Measurements from ENCODE around the gene POU1F1. TPM values are rescaled to one million over a fixed set of nuclear protein-coding genes. Genes with fewer than 3 reads are reported as not detected.
A peak's percentile ranks its signal among the peaks of the same experiment; 100 is the strongest.

The POU1F1 gene
- polyA plus RNA-seq, 1 of the 3 experiments (the other 2 are of a cell fraction) = not detected

DNA sequence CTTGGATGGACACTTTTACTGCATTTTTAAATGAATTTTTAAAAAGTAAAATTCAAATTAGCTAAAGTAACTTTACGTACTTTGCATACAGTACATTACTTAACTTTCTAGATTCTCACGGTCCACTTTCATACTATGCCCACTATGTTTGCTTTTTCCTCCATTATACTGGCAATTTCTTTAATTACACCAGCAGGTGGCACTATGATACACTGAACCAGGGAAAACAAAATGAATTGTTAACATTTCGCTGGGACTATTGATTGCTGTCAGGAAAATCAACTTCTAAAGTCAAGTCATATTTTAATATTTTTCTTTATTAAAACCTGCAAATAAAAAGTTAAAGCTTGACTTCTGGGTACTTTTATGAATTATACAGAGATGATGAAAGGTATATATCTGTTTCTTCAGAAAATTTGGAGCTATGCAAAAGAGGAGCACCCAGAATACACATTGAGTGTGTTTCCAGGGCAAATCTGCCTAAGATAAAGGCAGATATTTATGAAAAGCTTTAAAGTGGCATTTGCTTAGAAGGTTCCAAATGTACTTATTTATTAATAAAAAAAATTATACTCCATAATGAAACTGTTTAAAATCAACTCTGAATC, 21.8 kb upstream of the POU1F1 start:
- DNase-seq = peak; percentile 36
- 18% methylated on average over 3 of the region's 3 CpGs for WGBS (ENCODE audit: low lambda C conversion rate)
- POLR2A ChIA-PET = no interaction called here
- Histone ChIP-seq H3K9ac (no peak overlapping the region), H3K27me3 (ENCODE audit: insufficient read depth) (peaks cover 23% of the 10 kb centered on the region), H2AFZ (ENCODE audit: low read depth) (no peak overlapping the region), H3K9me2 (no peaks in the 10 kb centered on the region; the same call in 1 of the 2 replicates), H3F3A (replicated peaks; ENCODE audit: insufficient read depth) (peaks cover 4% of the 10 kb centered on the region), H3K4me2 (no peak overlapping the region), H3K9me3 (no peaks in the 10 kb centered on the region), H4K20me1 (ENCODE audit: insufficient read depth) (no peaks in the 10 kb centered on the region), H3K4me1 (ENCODE audit: control insufficient read depth in 1 of 2, insufficient read depth in 2 of 2, low read depth in 1 of 2, low read length in 1 of 2) (peaks cover 0 to 6% of the 10 kb centered on the region in 2 experiments; a peak in 1 of 4 replicates), H3K4me3 (ENCODE audit: low read depth in 2 of 2, low read length in 1 of 2) (no peak overlapping the region; a peak in 1 of 4 replicates), H3K36me3 (replicated peaks in 1 of 2; ENCODE audit: control insufficient read depth in 1 of 2, insufficient read depth in 2 of 2, low read length in 1 of 2) (no peaks in the 10 kb centered on the region), H3K79me2 (ENCODE audit: insufficient read depth) (no peaks in the 10 kb centered on the region), H3K27ac (ENCODE audit: low read depth in 2 of 2, low read length in 1 of 2) (no peak overlapping the region)
- CTCF ChIA-PET = interaction anchor here (0.6 to 2.2 kb wide), 28 partner anchors 11 to 715 kb away, joined by 3 to 18 read pairs (median 4); partner anchors contain the start of gene CHMP2B
- TF ChIP-seq RFX5 (IDR thresholded peaks at IDR 0.05; ENCODE audit: low read length) (no peak), RAD21 (IDR thresholded peaks at IDR 0.05; ENCODE audit: low read length) (peak; percentile 70), SMC3 (IDR thresholded peaks at IDR 0.05; ENCODE audit: low read depth, low read length) (peak; percentile 51), POLR2AphosphoS5 (IDR thresholded peaks at IDR 0.05; ENCODE audit: low read depth, low read length) (no peak), FOXM1 (IDR thresholded peaks at IDR 0.05; ENCODE audit: low read depth) (no peak), JUND (IDR thresholded peaks at IDR 0.05) (no peak)
- TF ChIP-seq, protein P1, sequence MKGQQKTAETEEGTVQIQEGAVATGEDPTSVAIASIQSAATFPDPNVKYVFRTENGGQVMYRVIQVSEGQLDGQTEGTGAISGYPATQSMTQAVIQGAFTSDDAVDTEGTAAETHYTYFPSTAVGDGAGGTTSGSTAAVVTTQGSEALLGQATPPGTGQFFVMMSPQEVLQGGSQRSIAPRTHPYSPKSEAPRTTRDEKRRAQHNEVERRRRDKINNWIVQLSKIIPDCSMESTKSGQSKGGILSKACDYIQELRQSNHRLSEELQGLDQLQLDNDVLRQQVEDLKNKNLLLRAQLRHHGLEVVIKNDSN (IDR thresholded peaks at IDR 0.05; ENCODE audit: borderline replicate concordance, low read depth) = no peak
- TF ChIP-seq, protein P2, sequence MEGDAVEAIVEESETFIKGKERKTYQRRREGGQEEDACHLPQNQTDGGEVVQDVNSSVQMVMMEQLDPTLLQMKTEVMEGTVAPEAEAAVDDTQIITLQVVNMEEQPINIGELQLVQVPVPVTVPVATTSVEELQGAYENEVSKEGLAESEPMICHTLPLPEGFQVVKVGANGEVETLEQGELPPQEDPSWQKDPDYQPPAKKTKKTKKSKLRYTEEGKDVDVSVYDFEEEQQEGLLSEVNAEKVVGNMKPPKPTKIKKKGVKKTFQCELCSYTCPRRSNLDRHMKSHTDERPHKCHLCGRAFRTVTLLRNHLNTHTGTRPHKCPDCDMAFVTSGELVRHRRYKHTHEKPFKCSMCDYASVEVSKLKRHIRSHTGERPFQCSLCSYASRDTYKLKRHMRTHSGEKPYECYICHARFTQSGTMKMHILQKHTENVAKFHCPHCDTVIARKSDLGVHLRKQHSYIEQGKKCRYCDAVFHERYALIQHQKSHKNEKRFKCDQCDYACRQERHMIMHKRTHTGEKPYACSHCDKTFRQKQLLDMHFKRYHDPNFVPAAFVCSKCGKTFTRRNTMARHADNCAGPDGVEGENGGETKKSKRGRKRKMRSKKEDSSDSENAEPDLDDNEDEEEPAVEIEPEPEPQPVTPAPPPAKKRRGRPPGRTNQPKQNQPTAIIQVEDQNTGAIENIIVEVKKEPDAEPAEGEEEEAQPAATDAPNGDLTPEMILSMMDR (IDR thresholded peaks at IDR 0.05) = peak; percentile 83

DNA sequence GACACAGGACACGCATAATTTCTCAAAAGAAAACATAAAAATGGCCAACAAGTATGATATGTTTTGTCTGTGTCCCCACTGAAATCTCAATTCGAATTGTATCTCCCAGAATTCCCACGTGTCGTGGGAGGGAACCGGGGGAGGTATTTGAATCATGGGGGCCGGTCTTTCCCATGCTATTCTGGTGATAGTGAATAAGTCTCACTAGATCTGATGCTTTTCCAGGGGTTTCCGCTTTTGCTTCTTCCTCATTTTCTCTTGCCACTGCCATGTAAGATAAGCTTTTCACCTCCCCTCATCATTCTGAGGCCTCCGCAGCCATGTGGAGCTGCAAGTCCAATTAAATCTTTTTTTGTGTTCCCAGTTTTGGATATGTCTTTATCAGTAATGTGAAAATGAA, 12.1 kb upstream of the POU1F1 start:
- CTCF ChIA-PET = interaction anchor here (3.9 kb wide), 1 partner anchor 29 kb away, joined by 17 read pairs; no protein-coding TSS in a partner anchor
- 25% methylated on average over 8 of the region's 8 CpGs for WGBS (ENCODE audit: low lambda C conversion rate)
- Histone ChIP-seq H4K20me1 (ENCODE audit: insufficient read depth) (no peaks in the 10 kb centered on the region), H3K79me2 (ENCODE audit: insufficient read depth) (no peaks in the 10 kb centered on the region), H3K9me3 (no peaks in the 10 kb centered on the region), H3K9ac (no peak overlapping the region), H3F3A (replicated peaks; ENCODE audit: insufficient read depth) (no peaks in the 10 kb centered on the region), H3K4me3 (ENCODE audit: low read depth in 2 of 2, low read length in 1 of 2) (no peak overlapping the region), H3K27ac (ENCODE audit: low read depth in 2 of 2, low read length in 1 of 2) (no peak overlapping the region), H3K4me2 (no peak overlapping the region), H3K4me1 (ENCODE audit: control insufficient read depth in 1 of 2, insufficient read depth in 2 of 2, low read depth in 1 of 2, low read length in 1 of 2) (no peaks in the 10 kb centered on the region), H3K9me2 (no peaks in the 10 kb centered on the region), H3K27me3 (ENCODE audit: insufficient read depth) (no peaks in the 10 kb centered on the region; the same call in 1 of the 2 replicates), H2AFZ (ENCODE audit: low read depth) (no peak overlapping the region), H3K36me3 (replicated peaks in 1 of 2; ENCODE audit: control insufficient read depth in 1 of 2, insufficient read depth in 2 of 2, low read length in 1 of 2) (no peaks in the 10 kb centered on the region)
- POLR2A ChIA-PET = no interaction called here
- TF ChIP-seq, protein P3, sequence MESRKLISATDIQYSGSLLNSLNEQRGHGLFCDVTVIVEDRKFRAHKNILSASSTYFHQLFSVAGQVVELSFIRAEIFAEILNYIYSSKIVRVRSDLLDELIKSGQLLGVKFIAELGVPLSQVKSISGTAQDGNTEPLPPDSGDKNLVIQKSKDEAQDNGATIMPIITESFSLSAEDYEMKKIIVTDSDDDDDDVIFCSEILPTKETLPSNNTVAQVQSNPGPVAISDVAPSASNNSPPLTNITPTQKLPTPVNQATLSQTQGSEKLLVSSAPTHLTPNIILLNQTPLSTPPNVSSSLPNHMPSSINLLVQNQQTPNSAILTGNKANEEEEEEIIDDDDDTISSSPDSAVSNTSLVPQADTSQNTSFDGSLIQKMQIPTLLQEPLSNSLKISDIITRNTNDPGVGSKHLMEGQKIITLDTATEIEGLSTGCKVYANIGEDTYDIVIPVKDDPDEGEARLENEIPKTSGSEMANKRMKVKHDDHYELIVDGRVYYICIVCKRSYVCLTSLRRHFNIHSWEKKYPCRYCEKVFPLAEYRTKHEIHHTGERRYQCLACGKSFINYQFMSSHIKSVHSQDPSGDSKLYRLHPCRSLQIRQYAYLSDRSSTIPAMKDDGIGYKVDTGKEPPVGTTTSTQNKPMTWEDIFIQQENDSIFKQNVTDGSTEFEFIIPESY (IDR thresholded peaks at IDR 0.05; ENCODE audit: borderline replicate concordance, low read depth) = no peak
- TF ChIP-seq POLR2AphosphoS5 (IDR thresholded peaks at IDR 0.05; ENCODE audit: low read depth, low read length) (no peak), GABPA (IDR thresholded peaks at IDR 0.05; ENCODE audit: low read depth) (no peak)
- TF ChIP-seq, protein P4, sequence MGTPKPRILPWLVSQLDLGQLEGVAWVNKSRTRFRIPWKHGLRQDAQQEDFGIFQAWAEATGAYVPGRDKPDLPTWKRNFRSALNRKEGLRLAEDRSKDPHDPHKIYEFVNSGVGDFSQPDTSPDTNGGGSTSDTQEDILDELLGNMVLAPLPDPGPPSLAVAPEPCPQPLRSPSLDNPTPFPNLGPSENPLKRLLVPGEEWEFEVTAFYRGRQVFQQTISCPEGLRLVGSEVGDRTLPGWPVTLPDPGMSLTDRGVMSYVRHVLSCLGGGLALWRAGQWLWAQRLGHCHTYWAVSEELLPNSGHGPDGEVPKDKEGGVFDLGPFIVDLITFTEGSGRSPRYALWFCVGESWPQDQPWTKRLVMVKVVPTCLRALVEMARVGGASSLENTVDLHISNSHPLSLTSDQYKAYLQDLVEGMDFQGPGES (IDR thresholded peaks at IDR 0.05; ENCODE audit: low read depth, low read length) = no peak
- TF ChIP-seq, protein P5, sequence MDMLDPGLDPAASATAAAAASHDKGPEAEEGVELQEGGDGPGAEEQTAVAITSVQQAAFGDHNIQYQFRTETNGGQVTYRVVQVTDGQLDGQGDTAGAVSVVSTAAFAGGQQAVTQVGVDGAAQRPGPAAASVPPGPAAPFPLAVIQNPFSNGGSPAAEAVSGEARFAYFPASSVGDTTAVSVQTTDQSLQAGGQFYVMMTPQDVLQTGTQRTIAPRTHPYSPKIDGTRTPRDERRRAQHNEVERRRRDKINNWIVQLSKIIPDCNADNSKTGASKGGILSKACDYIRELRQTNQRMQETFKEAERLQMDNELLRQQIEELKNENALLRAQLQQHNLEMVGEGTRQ (IDR thresholded peaks at IDR 0.05; ENCODE audit: borderline replicate concordance, low read depth, low read length) = no peak
- no peak for DNase-seq

All from SK-N-SH (cell line).